ENCODE measurements around the gene USP6NL. TPM values are rescaled to one million over a fixed set of nuclear protein-coding genes. Genes with fewer than 3 reads are reported as not detected.

The USP6NL gene
- total and polyA plus RNA-seq, 9 of the 15 experiments (the other 6 are each of a cell fraction or from before 2014, with no cell fraction given): 3.2 to 26.6 (median 19.8) TPM

GRCh38 chr10:11639362-11639761 lies 27.9 kb upstream of the USP6NL start:
- no peak overlapping the region for H3K4me3 ChIP-seq
- no peaks in the 10 kb centered on the region for H3K9me3 ChIP-seq (replicated peaks; ENCODE audit: control insufficient read depth, insufficient read depth, low read depth, low read length)
- H3K79me2 ChIP-seq (ENCODE audit: control insufficient read depth, insufficient read depth, low read length): no peaks in the 10 kb centered on the region
- H3K27ac ChIP-seq (ENCODE audit: extremely low read depth, low read depth, low read length): no peak overlapping the region
- FAIRE-seq (no peak), DNase-seq (ENCODE audit: extremely low read depth in 1 of 4, low spot score in 3 of 4) (peak in 1 of 4 experiments; percentile 23), ATAC-seq (0 out of 3 replicates have a peak, but pooled peaks have one; percentile 5)
- H3K9me1 ChIP-seq (ENCODE audit: control insufficient read depth, insufficient read depth, low read length): no peaks in the 10 kb centered on the region
- no peaks in the 10 kb centered on the region for H3K27me3 ChIP-seq (ENCODE audit: control insufficient read depth in 2 of 2, insufficient read depth in 2 of 2, low read length in 2 of 2)
- H3K4me1 ChIP-seq (replicated peaks in 1 of 2; ENCODE audit: control insufficient read depth in 2 of 2, insufficient read depth in 2 of 2, low read length in 2 of 2): peaks cover 15 to 29% of the 10 kb centered on the region in 2 experiments; a peak in 4 of 5 replicates
- TF ChIP-seq ATF1 (CRISPR knock-in tag; IDR thresholded peaks at IDR 0.05): no peak
- TF ChIP-seq ATF1 (tag; IDR thresholded peaks at IDR 0.05): peak; percentile 25; the same call in 1 of the 2 replicates
- 0 out of 2 replicates have a peak, but pooled peaks have one; percentile 22 for TF ChIP-seq VEZF1 (CRISPR knock-in tag; IDR thresholded peaks at IDR 0.05)
- no peak for TF ChIP-seq FIP1L1 (IDR thresholded peaks at IDR 0.05; ENCODE audit: low read depth, low read length, poor library complexity, severe bottlenecking)
- TF ChIP-seq ZNF785 (CRISPR knock-in tag; IDR thresholded peaks at IDR 0.05): no peak
- no peak for TF ChIP-seq ZNF586 (CRISPR knock-in tag; conservative IDR thresholded peaks at IDR 0.05)
- 0 out of 2 replicates have a peak, but pooled peaks have one; percentile 13 for TF ChIP-seq CBFA2T3 (IDR thresholded peaks at IDR 0.05)
- TF ChIP-seq SAP30 (IDR thresholded peaks at IDR 0.05; ENCODE audit: borderline replicate concordance, insufficient read depth, low read depth, low read length, poor library complexity, severe bottlenecking): no peak
- in situ Hi-C loops (cut with MboI) (no loop called here), intact Hi-C loops (cut with micrococcal nuclease) (no loop called here)
- 58% methylated on average over 3 of the region's 3 CpGs for WGBS (ENCODE audit: insufficient coverage, low coverage, missing lambda C conversion rate)
- no peaks in the 10 kb centered on the region for H3K36me3 ChIP-seq (ENCODE audit: control insufficient read depth, insufficient read depth, low read length)
- ChIA-PET POLR2A (interaction anchor here (0.5 kb wide), 1 partner anchor 100 kb away, joined by 3 read pairs; no protein-coding TSS in a partner anchor), CTCF (ENCODE audit: low intra/inter-chr PET ratio) (no interaction called here)
- no peak overlapping the region for H3K9ac ChIP-seq (ENCODE audit: insufficient read depth in 1 of 2, low read depth in 2 of 2, low read length in 2 of 2)
- peak overlapping the region; percentile 94 for H2AFZ ChIP-seq (ENCODE audit: low read depth, low read length)
- H4K20me1 ChIP-seq (replicated peaks; ENCODE audit: control insufficient read depth, insufficient read depth, low read length): no peaks in the 10 kb centered on the region
- BruUV-seq (replicated peaks): no TSS peak
- no peak overlapping the region for H3K4me2 ChIP-seq (ENCODE audit: insufficient read depth, low read length)
